ENCODE measurements around the gene SLC1A7. TPM values are rescaled to one million over a fixed set of nuclear protein-coding genes. Genes with fewer than 3 reads are reported as not detected.
A peak's percentile ranks its signal among the peaks of the same experiment; 100 is the strongest.

Gene SLC1A7
- total and polyA plus RNA-seq, 2 of the 13 experiments (the other 11 are each of a cell fraction or from before 2014, with no cell fraction given) = 0.04 to 2.0 TPM

- no peak overlapping the region for H2AFZ ChIP-seq (ENCODE audit: low read length)
- no peak overlapping the region for H3K27ac ChIP-seq (ENCODE audit: extremely low read length, insufficient read depth, low read length)
- peaks cover 49% of the 10 kb centered on the region for H3K4me1 ChIP-seq (ENCODE audit: insufficient read depth, low read length)
- no peaks in the 10 kb centered on the region for H3K79me2 ChIP-seq (ENCODE audit: insufficient read depth, low read length)
- H3K36me3 ChIP-seq (replicated peaks in 1 of 2; ENCODE audit: control insufficient read depth in 1 of 2, insufficient read depth in 2 of 2, low read length in 2 of 2) = no peaks in the 10 kb centered on the region
- in situ Hi-C loops (cut with HindIII; ENCODE audit: extremely low pct_ligation_motif_present, low pct_unique_long_range_greater_than_20kb) = no loop called here
- peaks cover 21 to 76% of the 10 kb centered on the region in 2 experiments for H3K27me3 ChIP-seq (ENCODE audit: control insufficient read depth in 1 of 2, insufficient read depth in 2 of 2, low read length in 2 of 2)
- no peaks in the 10 kb centered on the region for H4K20me1 ChIP-seq (ENCODE audit: insufficient read depth, low read length)
- peak overlapping the region in 2 of 3 experiments; percentile 8 to 63; a peak in 1 of 6 replicates for H3K4me3 ChIP-seq (replicated peaks in 1 of 3; ENCODE audit: insufficient read depth in 1 of 3, low read depth in 2 of 3, low read length in 3 of 3)
- DNase-seq (ENCODE audit: low spot score) = no peak
- TF ChIP-seq GABPB1 (CRISPR knock-in tag; IDR thresholded peaks at IDR 0.05) = peak; percentile 24; the same call in 1 of the 2 replicates
- TF ChIP-seq ZNF367 (CRISPR knock-in tag; IDR thresholded peaks at IDR 0.05; ENCODE audit: borderline replicate concordance) = no peak
- intact Hi-C loops (cut with micrococcal nuclease; ENCODE audit: unreplicated experiment) = loop anchor here (10.0 kb wide), 1 partner anchor 101 kb away; no protein-coding TSS in a partner anchor
- H3K9ac ChIP-seq (ENCODE audit: insufficient read depth, low read depth, low read length) = peak overlapping the region; percentile 34; the same call in 1 of the 2 replicates
- no peak for ATAC-seq
- H3K9me3 ChIP-seq (ENCODE audit: low read length) = no peaks in the 10 kb centered on the region
- CTCF ChIA-PET (ENCODE audit: low intra/inter-chr PET ratio, low total read pairs) = no interaction called here
- H3K4me2 ChIP-seq (ENCODE audit: low read depth, low read length) = peak overlapping the region; percentile 80
- no TSS peak for BruUV-seq (replicated peaks)
- POLR2A ChIA-PET = no interaction called here
- WGBS (ENCODE audit: low lambda C conversion rate) = 17% methylated on average over 10 of the region's 17 CpGs
- no peak for FAIRE-seq
These were observed 58.5 kb downstream of the SLC1A7 start for GRCh38 chr1:53083636-53084588.

DNA sequence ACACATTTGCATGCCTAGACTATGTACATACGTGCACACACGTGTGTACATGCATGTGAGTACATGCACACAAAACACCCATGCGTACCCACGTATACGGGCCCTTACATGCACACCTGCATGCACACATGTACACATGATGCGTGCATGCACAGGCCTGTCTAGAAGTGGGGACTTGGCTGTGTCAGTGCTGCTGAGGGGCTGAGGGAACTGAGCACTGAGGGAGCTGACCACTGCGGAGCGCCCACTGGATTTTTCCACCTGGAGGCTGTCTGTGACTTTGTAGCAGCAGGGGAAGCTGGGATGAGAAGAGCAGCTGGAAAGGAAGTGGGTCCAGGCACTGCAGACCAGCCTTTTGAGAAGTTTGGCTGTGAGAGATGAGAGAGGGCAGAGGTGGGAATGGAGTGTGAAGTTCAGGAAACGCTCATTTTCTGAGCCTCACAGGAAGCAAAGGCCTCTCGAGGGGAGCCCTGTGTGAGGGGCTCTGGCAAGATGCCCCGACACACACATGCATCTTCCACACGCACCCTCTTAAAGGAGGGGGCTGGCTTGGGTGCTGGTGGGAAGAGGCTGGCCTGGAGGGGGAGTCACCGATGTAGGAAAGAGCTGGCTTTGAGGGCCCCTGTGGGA, 59.5 kb downstream of the SLC1A7 start:
- H3K36me3 ChIP-seq (replicated peaks in 1 of 2; ENCODE audit: control insufficient read depth in 1 of 2, insufficient read depth in 2 of 2, low read length in 2 of 2) = no peaks in the 10 kb centered on the region
- H4K20me1 ChIP-seq (ENCODE audit: insufficient read depth, low read length) = no peaks in the 10 kb centered on the region
- no peaks in the 10 kb centered on the region for H3K9me3 ChIP-seq (ENCODE audit: low read length)
- TF ChIP-seq ZNF616 (CRISPR knock-in tag; IDR thresholded peaks at IDR 0.05; ENCODE audit: low read depth) (peak; percentile 29; the same call in 1 of the 2 replicates), MAX (IDR thresholded peaks at IDR 0.05) (0 out of 2 replicates have a peak, but pooled peaks have one; percentile 5)
- TF ChIP-seq, protein P1, sequence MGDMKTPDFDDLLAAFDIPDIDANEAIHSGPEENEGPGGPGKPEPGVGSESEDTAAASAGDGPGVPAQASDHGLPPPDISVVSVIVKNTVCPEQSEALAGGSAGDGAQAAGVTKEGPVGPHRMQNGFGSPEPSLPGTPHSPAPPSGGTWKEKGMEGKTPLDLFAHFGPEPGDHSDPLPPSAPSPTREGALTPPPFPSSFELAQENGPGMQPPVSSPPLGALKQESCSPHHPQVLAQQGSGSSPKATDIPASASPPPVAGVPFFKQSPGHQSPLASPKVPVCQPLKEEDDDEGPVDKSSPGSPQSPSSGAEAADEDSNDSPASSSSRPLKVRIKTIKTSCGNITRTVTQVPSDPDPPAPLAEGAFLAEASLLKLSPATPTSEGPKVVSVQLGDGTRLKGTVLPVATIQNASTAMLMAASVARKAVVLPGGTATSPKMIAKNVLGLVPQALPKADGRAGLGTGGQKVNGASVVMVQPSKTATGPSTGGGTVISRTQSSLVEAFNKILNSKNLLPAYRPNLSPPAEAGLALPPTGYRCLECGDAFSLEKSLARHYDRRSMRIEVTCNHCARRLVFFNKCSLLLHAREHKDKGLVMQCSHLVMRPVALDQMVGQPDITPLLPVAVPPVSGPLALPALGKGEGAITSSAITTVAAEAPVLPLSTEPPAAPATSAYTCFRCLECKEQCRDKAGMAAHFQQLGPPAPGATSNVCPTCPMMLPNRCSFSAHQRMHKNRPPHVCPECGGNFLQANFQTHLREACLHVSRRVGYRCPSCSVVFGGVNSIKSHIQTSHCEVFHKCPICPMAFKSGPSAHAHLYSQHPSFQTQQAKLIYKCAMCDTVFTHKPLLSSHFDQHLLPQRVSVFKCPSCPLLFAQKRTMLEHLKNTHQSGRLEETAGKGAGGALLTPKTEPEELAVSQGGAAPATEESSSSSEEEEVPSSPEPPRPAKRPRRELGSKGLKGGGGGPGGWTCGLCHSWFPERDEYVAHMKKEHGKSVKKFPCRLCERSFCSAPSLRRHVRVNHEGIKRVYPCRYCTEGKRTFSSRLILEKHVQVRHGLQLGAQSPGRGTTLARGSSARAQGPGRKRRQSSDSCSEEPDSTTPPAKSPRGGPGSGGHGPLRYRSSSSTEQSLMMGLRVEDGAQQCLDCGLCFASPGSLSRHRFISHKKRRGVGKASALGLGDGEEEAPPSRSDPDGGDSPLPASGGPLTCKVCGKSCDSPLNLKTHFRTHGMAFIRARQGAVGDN (CRISPR knock-in tag; IDR thresholded peaks at IDR 0.05) = peak; percentile 61; the same call in 1 of the 2 replicates
- TF ChIP-seq, protein P2, sequence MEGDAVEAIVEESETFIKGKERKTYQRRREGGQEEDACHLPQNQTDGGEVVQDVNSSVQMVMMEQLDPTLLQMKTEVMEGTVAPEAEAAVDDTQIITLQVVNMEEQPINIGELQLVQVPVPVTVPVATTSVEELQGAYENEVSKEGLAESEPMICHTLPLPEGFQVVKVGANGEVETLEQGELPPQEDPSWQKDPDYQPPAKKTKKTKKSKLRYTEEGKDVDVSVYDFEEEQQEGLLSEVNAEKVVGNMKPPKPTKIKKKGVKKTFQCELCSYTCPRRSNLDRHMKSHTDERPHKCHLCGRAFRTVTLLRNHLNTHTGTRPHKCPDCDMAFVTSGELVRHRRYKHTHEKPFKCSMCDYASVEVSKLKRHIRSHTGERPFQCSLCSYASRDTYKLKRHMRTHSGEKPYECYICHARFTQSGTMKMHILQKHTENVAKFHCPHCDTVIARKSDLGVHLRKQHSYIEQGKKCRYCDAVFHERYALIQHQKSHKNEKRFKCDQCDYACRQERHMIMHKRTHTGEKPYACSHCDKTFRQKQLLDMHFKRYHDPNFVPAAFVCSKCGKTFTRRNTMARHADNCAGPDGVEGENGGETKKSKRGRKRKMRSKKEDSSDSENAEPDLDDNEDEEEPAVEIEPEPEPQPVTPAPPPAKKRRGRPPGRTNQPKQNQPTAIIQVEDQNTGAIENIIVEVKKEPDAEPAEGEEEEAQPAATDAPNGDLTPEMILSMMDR (CRISPR knock-in tag; IDR thresholded peaks at IDR 0.05) = peak; percentile 49
- TF ChIP-seq, protein P3, sequence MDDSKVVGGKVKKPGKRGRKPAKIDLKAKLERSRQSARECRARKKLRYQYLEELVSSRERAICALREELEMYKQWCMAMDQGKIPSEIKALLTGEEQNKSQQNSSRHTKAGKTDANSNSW (CRISPR knock-in tag; IDR thresholded peaks at IDR 0.05; ENCODE audit: borderline replicate concordance) = no peak
- ATAC-seq (no peak), FAIRE-seq (no peak), DNase-seq (ENCODE audit: low spot score) (no peak)
- BruUV-seq (replicated peaks) = no TSS peak
- H3K79me2 ChIP-seq (ENCODE audit: insufficient read depth, low read length) = no peaks in the 10 kb centered on the region
- H3K4me1 ChIP-seq (ENCODE audit: insufficient read depth, low read length) = peaks cover 39% of the 10 kb centered on the region
- WGBS (ENCODE audit: low lambda C conversion rate) = 45% methylated on average over 12 of the region's 13 CpGs
- CTCF ChIA-PET (ENCODE audit: low intra/inter-chr PET ratio, low total read pairs) = no interaction called here
- POLR2A ChIA-PET = no interaction called here
- peak overlapping the region in 1 of 3 experiments; percentile 63; a peak in 1 of 6 replicates for H3K4me3 ChIP-seq (replicated peaks in 1 of 3; ENCODE audit: insufficient read depth in 1 of 3, low read depth in 2 of 3, low read length in 3 of 3)
- intact Hi-C loops (cut with micrococcal nuclease; ENCODE audit: unreplicated experiment) = loop anchor here (10.0 kb wide), 1 partner anchor 102 kb away; no protein-coding TSS in a partner anchor
- in situ Hi-C loops (cut with HindIII; ENCODE audit: extremely low pct_ligation_motif_present, low pct_unique_long_range_greater_than_20kb) = no loop called here
- no peak overlapping the region for H2AFZ ChIP-seq (ENCODE audit: low read length)
- H3K27me3 ChIP-seq (ENCODE audit: control insufficient read depth in 1 of 2, insufficient read depth in 2 of 2, low read length in 2 of 2) = peaks cover 19 to 72% of the 10 kb centered on the region in 2 experiments
- H3K9ac ChIP-seq (ENCODE audit: insufficient read depth, low read depth, low read length) = peak overlapping the region; percentile 34; the same call in 1 of the 2 replicates
- no peak overlapping the region for H3K27ac ChIP-seq (ENCODE audit: extremely low read length, insufficient read depth, low read length)
- H3K4me2 ChIP-seq (ENCODE audit: low read depth, low read length) = peak overlapping the region; percentile 80

All from HepG2 (cell line).